Panc1 (cell line): Measurements from ENCODE around the gene MAEA. TPM values are rescaled to one million over a fixed set of nuclear protein-coding genes. Genes with fewer than 3 reads are reported as not detected.

Source experiments
- ATAC-seq: fragments of 200-7000 bp; cut with Tn5 transposase; 2 replicates; pipeline ENCODE4 v1.9.1; 2020; ENCODE audit warnings: mild to moderate bottlenecking, moderate library complexity
- BruUV-seq: library from RNA; stranded (reverse); fragments of 400-500 nt; replicated peaks from 2 replicates; lab custom pipeline; 2021; lab: Mats Ljungman, UMichigan
- CTCF ChIA-PET: fragments of 300-600 bp; sonication (Branson Sonifier 250); formaldehyde crosslinking; loops from one replicate; lab custom pipeline; 2022; ENCODE audit warnings: antibody characterized with exemption; lab: Charles Lee
- POLR2A ChIA-PET: fragments of 300-600 bp; sonication (Branson Sonifier 250); formaldehyde crosslinking; loops from one replicate; lab custom pipeline; 2022; ENCODE audit warnings: antibody characterized with exemption; lab: Charles Lee
- DNase-seq: peaks from one replicate; pipeline ENCODE4 v3.0.0-alpha.2; 2010; ENCODE audit warnings: low read depth, low spot score
- H3K27ac ChIP-seq: 2 replicates; pipeline ENCODE4 v1.5.1; 2011; ENCODE audit warnings: mild to moderate bottlenecking, low read length, inconsistent platforms
- H3K27me3 ChIP-seq: fragments of 200-500 bp; sonication (Bioruptor generic); 2 replicates; pipeline ENCODE4 v1.6.0; 2014; ENCODE audit warnings: low read length, inconsistent platforms; ENCODE audit not compliant: control insufficient read depth, insufficient read depth
- H3K36me3 ChIP-seq: fragments of 200-500 bp; sonication (Bioruptor generic); 2 replicates; pipeline ENCODE4 v1.5.1; 2014; ENCODE audit warnings: inconsistent platforms, mild to moderate bottlenecking, low read length, moderate library complexity; ENCODE audit not compliant: control insufficient read depth, insufficient read depth
- H3K4me1 ChIP-seq: 2 replicates; pipeline ENCODE4 v1.5.1; 2011; ENCODE audit warnings: inconsistent platforms, mild to moderate bottlenecking, low read length, moderate library complexity; ENCODE audit not compliant: control insufficient read depth, insufficient read depth
- H3K4me3 ChIP-seq, 2 experiments: 2 replicates each; pipeline ENCODE4 v1.5.1; 2011 to 2012; ENCODE audit warnings: low read depth in 2 of 2, low read length in 2 of 2, mild to moderate bottlenecking in 2 of 2, inconsistent platforms in 1 of 2, moderate library complexity in 1 of 2
- H3K9me3 ChIP-seq: fragments of 200-500 bp; sonication (Bioruptor generic); 2 replicates; pipeline ENCODE4 v1.5.1; 2014; ENCODE audit warnings: low read depth, mild to moderate bottlenecking, inconsistent platforms, low read length, moderate library complexity; ENCODE audit not compliant: control insufficient read depth, insufficient read depth
- POLR2AphosphoS5 ChIP-seq: IDR thresholded peaks from 2 replicates; pipeline ENCODE4 v1.6.1; 2012; ENCODE audit warnings: mild to moderate bottlenecking, low read depth, low read length, moderate library complexity
- SIN3A ChIP-seq: IDR thresholded peaks from 2 replicates; pipeline ENCODE4 v1.6.1; 2012; ENCODE audit warnings: low read depth, mild to moderate bottlenecking, low read length, moderate library complexity, borderline replicate concordance; ENCODE audit not compliant: insufficient read depth
- TCF7L2 ChIP-seq: IDR thresholded peaks from 2 replicates; pipeline ENCODE4 v1.6.1; 2011; ENCODE audit warnings: mild to moderate bottlenecking, low read depth, low read length, inconsistent platforms
- in situ Hi-C: cut with HindIII; loops from 2 replicates; pipeline ENCODE4 v1.10.0; 2016; ENCODE audit warnings: low sequenced_read_pairs, low pct_unique_long_range_greater_than_20kb
- intact Hi-C: fragments of 100-400 bp; cut with micrococcal nuclease; formaldehyde crosslinking; loops from one replicate; pipeline ENCODE4 v1.10.0; 2022; ENCODE audit not compliant: unreplicated experiment
- total RNA-seq: library from RNA; stranded (reverse); gene quantifications from one replicate; pipeline ENCODE4 v1.2.1, GENCODE V29; 2021; ENCODE audit not compliant: unreplicated experiment
- TF ChIP-seq, protein P1 (sequence below), 2 experiments: IDR thresholded peaks; 2 replicates each; pipeline ENCODE4 v1.6.1; 2011 to 2012; ENCODE audit warnings: low read depth in 2 of 2, control low read depth in 1 of 2, low read length in 1 of 2, mild to moderate bottlenecking in 1 of 2, moderate library complexity in 1 of 2; ENCODE audit not compliant: insufficient read depth in 1 of 2
- TF ChIP-seq, protein P2 (sequence below): fragments of 450-650 bp; IDR thresholded peaks from 2 replicates; pipeline ENCODE4 v1.5.1; 2017; ENCODE audit warnings: mild to moderate bottlenecking

MAEA gene
- total RNA-seq, 1 experiment from 2014 or later, result 62.3 TPM

DNA sequence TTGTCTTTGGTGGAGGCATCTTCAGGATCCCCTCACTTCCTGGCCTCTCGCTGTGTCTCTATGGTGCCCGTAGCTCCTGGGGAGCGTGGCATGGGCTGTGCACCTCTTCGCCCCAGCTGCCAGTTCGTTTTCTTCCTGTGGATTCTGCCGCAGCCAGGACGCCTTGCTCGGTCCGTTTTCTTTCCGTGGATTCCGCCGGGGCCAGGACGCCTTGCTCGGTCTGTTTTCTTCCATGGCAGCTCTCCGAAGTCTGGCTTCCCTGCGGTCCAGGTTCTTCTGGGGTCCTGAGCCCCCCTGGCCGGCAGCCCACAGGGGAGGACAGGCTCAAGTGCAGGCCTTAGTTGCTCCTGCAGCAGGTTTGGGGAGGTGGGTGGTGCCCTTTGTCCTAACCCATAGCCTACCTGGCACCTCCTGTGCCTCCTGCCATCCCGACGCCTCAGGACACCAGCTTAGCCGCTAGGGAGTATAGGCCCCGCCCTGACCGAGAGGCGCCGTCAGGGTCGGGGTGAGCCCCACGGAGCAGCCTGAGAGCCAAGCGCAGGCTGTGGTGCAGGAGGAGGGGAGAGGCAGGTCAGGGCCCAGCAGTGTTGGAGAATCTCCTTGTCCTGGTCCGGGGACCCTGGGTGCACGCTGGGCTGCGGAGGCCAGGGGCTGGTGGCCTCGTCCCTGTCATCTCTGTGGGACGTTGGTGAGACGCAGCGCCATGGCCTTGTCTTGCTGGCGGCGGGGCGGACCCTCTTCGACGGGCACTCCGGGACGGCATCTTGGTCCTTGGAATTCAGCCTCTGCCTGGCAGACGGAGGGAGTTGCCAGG is 84.4 kb downstream of the MAEA start:
- Histone ChIP-seq H3K27ac (no peak overlapping the region), H3K36me3 (no peaks in the 10 kb centered on the region), H3K27me3 (no peaks in the 10 kb centered on the region), H3K4me3 (no peak overlapping the region), H3K4me1 (no peaks in the 10 kb centered on the region), H3K9me3 (no peaks in the 10 kb centered on the region)
- BruUV-seq, result no TSS peak
- DNase-seq (no peak), ATAC-seq (no peak)
- ChIA-PET POLR2A (no interaction called here), CTCF (no interaction called here)
- no peak for TF ChIP-seq POLR2AphosphoS5
- TF ChIP-seq SIN3A, result no peak
- TF ChIP-seq, protein P1, sequence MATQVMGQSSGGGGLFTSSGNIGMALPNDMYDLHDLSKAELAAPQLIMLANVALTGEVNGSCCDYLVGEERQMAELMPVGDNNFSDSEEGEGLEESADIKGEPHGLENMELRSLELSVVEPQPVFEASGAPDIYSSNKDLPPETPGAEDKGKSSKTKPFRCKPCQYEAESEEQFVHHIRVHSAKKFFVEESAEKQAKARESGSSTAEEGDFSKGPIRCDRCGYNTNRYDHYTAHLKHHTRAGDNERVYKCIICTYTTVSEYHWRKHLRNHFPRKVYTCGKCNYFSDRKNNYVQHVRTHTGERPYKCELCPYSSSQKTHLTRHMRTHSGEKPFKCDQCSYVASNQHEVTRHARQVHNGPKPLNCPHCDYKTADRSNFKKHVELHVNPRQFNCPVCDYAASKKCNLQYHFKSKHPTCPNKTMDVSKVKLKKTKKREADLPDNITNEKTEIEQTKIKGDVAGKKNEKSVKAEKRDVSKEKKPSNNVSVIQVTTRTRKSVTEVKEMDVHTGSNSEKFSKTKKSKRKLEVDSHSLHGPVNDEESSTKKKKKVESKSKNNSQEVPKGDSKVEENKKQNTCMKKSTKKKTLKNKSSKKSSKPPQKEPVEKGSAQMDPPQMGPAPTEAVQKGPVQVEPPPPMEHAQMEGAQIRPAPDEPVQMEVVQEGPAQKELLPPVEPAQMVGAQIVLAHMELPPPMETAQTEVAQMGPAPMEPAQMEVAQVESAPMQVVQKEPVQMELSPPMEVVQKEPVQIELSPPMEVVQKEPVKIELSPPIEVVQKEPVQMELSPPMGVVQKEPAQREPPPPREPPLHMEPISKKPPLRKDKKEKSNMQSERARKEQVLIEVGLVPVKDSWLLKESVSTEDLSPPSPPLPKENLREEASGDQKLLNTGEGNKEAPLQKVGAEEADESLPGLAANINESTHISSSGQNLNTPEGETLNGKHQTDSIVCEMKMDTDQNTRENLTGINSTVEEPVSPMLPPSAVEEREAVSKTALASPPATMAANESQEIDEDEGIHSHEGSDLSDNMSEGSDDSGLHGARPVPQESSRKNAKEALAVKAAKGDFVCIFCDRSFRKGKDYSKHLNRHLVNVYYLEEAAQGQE (IDR thresholded peaks at IDR 0.05; ENCODE audit: insufficient read depth in 1 of 2, low read depth in 2 of 2, low read length in 1 of 2), result no peak
- no peak for TF ChIP-seq TCF7L2
- TF ChIP-seq, protein P2, sequence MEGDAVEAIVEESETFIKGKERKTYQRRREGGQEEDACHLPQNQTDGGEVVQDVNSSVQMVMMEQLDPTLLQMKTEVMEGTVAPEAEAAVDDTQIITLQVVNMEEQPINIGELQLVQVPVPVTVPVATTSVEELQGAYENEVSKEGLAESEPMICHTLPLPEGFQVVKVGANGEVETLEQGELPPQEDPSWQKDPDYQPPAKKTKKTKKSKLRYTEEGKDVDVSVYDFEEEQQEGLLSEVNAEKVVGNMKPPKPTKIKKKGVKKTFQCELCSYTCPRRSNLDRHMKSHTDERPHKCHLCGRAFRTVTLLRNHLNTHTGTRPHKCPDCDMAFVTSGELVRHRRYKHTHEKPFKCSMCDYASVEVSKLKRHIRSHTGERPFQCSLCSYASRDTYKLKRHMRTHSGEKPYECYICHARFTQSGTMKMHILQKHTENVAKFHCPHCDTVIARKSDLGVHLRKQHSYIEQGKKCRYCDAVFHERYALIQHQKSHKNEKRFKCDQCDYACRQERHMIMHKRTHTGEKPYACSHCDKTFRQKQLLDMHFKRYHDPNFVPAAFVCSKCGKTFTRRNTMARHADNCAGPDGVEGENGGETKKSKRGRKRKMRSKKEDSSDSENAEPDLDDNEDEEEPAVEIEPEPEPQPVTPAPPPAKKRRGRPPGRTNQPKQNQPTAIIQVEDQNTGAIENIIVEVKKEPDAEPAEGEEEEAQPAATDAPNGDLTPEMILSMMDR, result no peak
- in situ Hi-C loops (no loop called here), intact Hi-C loops (no loop called here)

DNA sequence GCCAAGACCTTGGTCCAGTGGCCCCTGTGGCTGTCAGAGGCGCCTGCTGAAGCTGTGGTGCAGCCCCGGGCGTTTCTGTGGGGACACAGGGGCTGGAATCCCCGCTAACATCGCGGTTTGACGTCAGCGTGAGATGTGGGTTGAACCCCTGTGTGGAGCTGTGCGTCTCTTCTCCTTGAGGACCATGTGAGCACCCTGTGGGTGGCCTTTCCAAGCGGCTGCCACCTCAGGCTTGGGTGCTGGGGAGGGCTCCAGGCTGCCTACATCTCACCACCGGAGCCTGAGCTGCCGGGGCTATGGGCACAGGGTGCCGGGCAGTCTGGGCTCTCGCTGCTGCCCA is 85.0 kb downstream of the MAEA start:
- Histone ChIP-seq H3K4me1 (no peaks in the 10 kb centered on the region), H3K36me3 (no peaks in the 10 kb centered on the region), H3K9me3 (no peaks in the 10 kb centered on the region), H3K27me3 (no peaks in the 10 kb centered on the region), H3K27ac (no peak overlapping the region), H3K4me3 (no peak overlapping the region)
- BruUV-seq, result no TSS peak
- no peak for DNase-seq
- ChIA-PET CTCF (no interaction called here), POLR2A (no interaction called here)
- intact Hi-C loops, result no loop called here
- no peak for ATAC-seq
- in situ Hi-C loops, result no loop called here
- TF ChIP-seq, protein P1 (IDR thresholded peaks at IDR 0.05; ENCODE audit: insufficient read depth in 1 of 2, low read depth in 2 of 2, low read length in 1 of 2), result no peak
- TF ChIP-seq POLR2AphosphoS5 (no peak), TCF7L2 (no peak)
- TF ChIP-seq, protein P2, result no peak
